HEK293 (cell line): ENCODE results near the gene FBXL15.

Source experiments
- REST ChIP-seq: fragments of 450-650 bp; formaldehyde crosslinking; IDR thresholded peaks from 2 replicates; pipeline ENCODE4 v1.5.1; 2016; ENCODE audit warnings: missing biosample characterization, missing genetic modification characterization
- TRIM28 ChIP-seq: IDR thresholded peaks from 2 replicates; pipeline ENCODE4 v1.6.1; 2011; ENCODE audit warnings: low read length, control low read depth, borderline replicate concordance
- ZNF280D ChIP-seq: fragments of 450-650 bp; formaldehyde crosslinking; IDR thresholded peaks from 2 replicates; pipeline ENCODE4 v1.5.1; 2016; ENCODE audit warnings: missing biosample characterization, missing genetic modification characterization
- ZNF843 ChIP-seq: fragments of 450-650 bp; formaldehyde crosslinking; IDR thresholded peaks from 2 replicates; pipeline ENCODE4 v1.5.1; 2016; ENCODE audit warnings: missing biosample characterization, missing genetic modification characterization
- TF ChIP-seq, protein P1 (sequence below): fragments of 450-650 bp; formaldehyde crosslinking; conservative IDR thresholded peaks from 2 replicates; pipeline ENCODE4 v1.5.1; 2016; ENCODE audit warnings: low read depth, missing biosample characterization, missing genetic modification characterization
- TF ChIP-seq, protein P2 (sequence below): fragments of 450-650 bp; formaldehyde crosslinking; IDR thresholded peaks from 2 replicates; pipeline ENCODE4 v1.5.1; 2016; ENCODE audit warnings: missing biosample characterization, missing genetic modification characterization
- TF ChIP-seq, protein P3 (sequence below): sonication (generic); formaldehyde crosslinking; IDR thresholded peaks from 2 replicates; pipeline ENCODE4 v1.8.1; 2022; ENCODE audit warnings: mild to moderate bottlenecking, moderate library complexity, missing genetic modification reagents

GRCh38 chr10:102420714-102421506 lies at the start of gene FBXL15:
- TF ChIP-seq, protein P1, sequence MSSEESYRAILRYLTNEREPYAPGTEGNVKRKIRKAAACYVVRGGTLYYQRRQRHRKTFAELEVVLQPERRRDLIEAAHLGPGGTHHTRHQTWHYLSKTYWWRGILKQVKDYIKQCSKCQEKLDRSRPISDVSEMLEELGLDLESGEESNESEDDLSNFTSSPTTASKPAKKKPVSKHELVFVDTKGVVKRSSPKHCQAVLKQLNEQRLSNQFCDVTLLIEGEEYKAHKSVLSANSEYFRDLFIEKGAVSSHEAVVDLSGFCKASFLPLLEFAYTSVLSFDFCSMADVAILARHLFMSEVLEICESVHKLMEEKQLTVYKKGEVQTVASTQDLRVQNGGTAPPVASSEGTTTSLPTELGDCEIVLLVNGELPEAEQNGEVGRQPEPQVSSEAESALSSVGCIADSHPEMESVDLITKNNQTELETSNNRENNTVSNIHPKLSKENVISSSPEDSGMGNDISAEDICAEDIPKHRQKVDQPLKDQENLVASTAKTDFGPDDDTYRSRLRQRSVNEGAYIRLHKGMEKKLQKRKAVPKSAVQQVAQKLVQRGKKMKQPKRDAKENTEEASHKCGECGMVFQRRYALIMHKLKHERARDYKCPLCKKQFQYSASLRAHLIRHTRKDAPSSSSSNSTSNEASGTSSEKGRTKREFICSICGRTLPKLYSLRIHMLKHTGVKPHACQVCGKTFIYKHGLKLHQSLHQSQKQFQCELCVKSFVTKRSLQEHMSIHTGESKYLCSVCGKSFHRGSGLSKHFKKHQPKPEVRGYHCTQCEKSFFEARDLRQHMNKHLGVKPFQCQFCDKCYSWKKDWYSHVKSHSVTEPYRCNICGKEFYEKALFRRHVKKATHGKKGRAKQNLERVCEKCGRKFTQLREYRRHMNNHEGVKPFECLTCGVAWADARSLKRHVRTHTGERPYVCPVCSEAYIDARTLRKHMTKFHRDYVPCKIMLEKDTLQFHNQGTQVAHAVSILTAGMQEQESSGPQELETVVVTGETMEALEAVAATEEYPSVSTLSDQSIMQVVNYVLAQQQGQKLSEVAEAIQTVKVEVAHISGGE, result peak; percentile 100
- TF ChIP-seq, protein P2, sequence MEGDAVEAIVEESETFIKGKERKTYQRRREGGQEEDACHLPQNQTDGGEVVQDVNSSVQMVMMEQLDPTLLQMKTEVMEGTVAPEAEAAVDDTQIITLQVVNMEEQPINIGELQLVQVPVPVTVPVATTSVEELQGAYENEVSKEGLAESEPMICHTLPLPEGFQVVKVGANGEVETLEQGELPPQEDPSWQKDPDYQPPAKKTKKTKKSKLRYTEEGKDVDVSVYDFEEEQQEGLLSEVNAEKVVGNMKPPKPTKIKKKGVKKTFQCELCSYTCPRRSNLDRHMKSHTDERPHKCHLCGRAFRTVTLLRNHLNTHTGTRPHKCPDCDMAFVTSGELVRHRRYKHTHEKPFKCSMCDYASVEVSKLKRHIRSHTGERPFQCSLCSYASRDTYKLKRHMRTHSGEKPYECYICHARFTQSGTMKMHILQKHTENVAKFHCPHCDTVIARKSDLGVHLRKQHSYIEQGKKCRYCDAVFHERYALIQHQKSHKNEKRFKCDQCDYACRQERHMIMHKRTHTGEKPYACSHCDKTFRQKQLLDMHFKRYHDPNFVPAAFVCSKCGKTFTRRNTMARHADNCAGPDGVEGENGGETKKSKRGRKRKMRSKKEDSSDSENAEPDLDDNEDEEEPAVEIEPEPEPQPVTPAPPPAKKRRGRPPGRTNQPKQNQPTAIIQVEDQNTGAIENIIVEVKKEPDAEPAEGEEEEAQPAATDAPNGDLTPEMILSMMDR (tag by site-specific recombination), result no peak
- TF ChIP-seq REST (tag by site-specific recombination), result peak; percentile 65
- peak; percentile 75 for TF ChIP-seq ZNF843 (tag by site-specific recombination)
- TF ChIP-seq, protein P3, sequence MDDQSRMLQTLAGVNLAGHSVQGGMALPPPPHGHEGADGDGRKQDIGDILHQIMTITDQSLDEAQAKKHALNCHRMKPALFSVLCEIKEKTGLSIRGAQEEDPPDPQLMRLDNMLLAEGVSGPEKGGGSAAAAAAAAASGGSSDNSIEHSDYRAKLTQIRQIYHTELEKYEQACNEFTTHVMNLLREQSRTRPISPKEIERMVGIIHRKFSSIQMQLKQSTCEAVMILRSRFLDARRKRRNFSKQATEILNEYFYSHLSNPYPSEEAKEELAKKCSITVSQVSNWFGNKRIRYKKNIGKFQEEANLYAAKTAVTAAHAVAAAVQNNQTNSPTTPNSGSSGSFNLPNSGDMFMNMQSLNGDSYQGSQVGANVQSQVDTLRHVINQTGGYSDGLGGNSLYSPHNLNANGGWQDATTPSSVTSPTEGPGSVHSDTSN, result no peak
- peak; percentile 53; the same call in 1 of the 2 replicates for TF ChIP-seq TRIM28
- TF ChIP-seq ZNF280D (tag by site-specific recombination), result 0 out of 2 replicates have a peak, but pooled peaks have one; percentile 18
